ENCODE data around the gene TNRC6C.
"Not testable (repeated sequence)": the region's sequence is repeated elsewhere in the genome, so short reads cannot be mapped to it uniquely, and the experiment has no call there.

Gene TNRC6C

GRCh38 chr17:78138204-78139060 lies 179.9 kb downstream of the TNRC6C start:
- no peak for DNase-seq (ENCODE audit: low read depth)

DNA sequence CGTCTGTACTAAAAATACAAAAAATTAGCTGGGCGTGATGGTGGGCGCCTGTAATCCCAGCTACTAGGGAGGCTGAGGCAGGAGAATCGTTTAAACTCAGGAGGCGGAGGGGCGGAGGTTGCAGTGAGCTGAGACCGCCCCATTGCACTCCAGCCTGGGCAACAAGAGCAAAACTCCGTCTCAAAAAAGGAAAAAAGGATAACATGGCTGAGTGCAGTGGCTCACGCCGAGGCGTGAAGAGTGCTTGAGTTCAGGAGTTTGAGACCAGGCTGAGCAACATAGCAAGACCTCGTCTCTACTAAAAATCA lies 181.3 kb downstream of the TNRC6C start:
- DNase-seq (ENCODE audit: low read depth): not testable (repeated sequence)

- peak; percentile 78 for DNase-seq (ENCODE audit: low read depth)
These were observed 181.9 kb downstream of the TNRC6C start for GRCh38 chr17:78140169-78141051.

- no peak for DNase-seq (ENCODE audit: low read depth)
These were observed 183.1 kb downstream of the TNRC6C start for GRCh38 chr17:78141437-78142118.

GRCh38 chr17:78142119-78142861 lies 183.8 kb downstream of the TNRC6C start:
- peak; percentile 35 for DNase-seq (ENCODE audit: low read depth)

GRCh38 chr17:78143214-78144146 lies 185.0 kb downstream of the TNRC6C start:
- DNase-seq (ENCODE audit: low read depth): no peak

GRCh38 chr17:78144147-78144719 lies 185.7 kb downstream of the TNRC6C start:
- peak; percentile 85 for DNase-seq (ENCODE audit: low read depth)

- no peak for DNase-seq (ENCODE audit: low read depth)
These were observed 186.5 kb downstream of the TNRC6C start for GRCh38 chr17:78144736-78145641.

DNA sequence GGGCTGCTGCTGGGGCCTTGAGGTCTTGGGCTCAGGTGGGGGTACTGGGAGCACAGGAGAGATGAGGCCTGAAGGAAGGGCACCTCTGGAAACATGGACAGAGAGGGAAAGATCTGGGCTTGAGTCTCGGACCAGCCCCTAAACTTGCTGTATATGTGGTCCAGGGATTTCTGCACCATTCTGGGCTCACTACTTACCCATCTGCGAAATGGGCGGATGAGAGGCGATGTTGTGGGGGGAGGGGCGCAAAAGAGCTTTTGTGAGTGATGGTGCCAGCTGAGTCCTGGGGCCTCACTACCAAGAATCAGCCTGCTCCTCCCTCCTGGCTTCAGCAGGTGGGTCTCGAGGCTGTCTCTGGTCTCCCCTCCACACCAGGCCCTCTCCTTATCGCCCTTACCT lies 188.0 kb downstream of the TNRC6C start:
- no peak for DNase-seq (ENCODE audit: low read depth)

- no peak for DNase-seq (ENCODE audit: low read depth)
These were observed 188.4 kb downstream of the TNRC6C start for GRCh38 chr17:78146881-78147280.

DNA sequence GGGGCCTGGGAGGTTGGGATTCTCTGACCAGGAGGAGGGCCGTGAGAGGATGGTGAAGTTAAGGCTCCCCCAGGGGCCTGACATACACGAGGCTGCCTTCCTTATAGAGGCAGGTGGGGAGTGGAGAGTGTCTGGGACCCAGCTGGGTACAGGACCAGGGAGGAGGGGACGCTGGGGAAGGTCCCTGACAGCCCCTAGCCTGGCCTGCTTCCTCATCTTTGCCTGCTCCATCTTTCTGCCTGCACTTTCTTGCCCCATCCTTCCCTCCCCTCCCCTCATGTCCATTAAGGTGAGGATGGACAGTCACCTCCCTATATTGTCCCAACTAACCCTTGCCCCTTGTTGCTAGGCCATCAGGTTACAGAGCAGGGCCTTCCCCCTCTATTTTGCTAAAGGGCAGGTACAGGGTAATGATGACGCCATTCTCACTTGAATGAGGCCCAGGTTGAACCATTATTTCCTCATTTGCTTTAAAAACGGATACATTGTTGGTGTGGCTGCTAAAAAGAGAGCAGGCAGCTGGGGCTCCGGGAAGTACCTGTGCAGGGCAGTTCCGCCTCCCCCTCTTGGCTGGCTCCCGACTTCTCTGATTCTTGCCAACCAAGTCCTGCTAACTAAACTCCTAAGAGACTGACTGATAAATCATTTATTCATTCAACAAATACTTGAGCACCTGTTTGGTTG lies 189.0 kb downstream of the TNRC6C start:
- no peak for DNase-seq (ENCODE audit: low read depth)

- DNase-seq (ENCODE audit: low read depth): no peak
These were observed 189.9 kb downstream of the TNRC6C start for GRCh38 chr17:78148286-78149016.

DNA sequence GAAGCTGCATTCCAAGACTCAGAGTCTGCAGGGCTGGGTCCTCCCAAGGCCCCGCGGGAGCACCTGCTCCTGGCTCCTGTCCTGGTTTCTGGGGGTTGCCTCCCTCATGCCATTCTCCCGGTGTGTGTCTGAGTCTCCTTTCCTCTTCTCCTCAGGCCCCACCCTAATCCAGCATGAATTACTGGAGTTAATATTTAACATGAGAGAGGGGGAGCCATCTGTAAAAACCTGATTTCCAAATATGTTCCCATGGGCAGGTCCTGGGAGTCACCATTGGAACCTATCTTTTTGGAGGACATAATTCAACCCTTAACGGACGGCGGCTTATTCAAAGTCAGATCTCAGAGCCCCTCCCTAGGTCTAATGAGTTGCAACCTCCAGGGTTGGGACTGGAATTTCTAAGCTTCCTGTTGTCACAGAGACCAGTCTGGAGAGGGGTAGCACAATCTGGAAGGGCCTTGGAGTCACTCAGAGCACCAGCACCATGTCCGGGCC lies 193.1 kb downstream of the TNRC6C start:
- DNase-seq (ENCODE audit: low read depth): peak; percentile 68

DNA sequence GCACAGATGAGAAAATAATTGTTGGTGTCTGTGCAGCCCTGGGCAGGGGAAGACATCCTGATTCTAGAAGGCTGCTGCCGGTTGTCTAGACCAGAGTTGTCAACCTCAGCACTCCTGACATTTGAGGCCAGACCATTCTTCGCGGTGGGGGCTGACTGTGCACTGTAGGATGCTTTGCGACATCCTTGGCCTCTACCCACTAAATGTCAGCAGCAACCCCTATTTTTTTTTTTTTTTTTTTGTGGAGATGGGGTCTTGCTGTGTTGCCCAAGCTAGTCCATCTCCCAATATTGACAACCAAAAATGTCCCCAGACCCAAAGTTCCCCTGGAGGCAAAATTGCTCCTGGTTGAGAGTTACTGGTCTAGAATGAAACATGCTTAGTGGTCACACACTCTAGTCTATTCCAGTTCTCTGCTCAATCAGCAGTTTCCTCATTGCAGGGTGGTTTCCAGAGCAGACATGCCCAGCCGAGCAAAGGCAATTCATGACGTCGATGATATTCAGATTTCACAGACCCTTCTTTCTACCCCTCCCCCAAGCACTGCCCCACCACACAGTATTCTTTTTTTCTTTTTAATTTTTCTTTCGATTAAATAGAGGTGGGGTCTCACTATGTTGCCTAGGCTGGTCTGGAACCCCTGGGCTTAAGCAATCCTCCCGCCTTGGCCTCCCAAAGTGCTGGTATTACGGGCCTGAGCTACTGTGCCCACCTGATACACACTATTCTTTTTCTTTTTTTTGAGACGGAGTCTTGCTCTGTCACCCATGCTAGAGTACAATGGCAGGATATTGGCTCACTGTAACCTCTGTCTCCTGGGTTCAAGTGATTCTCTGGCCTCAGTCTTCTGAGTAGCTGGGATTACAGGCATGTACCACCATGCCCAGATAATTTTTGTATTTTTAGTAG lies 196.7 kb downstream of the TNRC6C start:
- no peak for DNase-seq (ENCODE audit: low read depth)
